ENCODE results near the gene ARL6IP5.

Gene ARL6IP5, protein sequence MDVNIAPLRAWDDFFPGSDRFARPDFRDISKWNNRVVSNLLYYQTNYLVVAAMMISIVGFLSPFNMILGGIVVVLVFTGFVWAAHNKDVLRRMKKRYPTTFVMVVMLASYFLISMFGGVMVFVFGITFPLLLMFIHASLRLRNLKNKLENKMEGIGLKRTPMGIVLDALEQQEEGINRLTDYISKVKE

DNA sequence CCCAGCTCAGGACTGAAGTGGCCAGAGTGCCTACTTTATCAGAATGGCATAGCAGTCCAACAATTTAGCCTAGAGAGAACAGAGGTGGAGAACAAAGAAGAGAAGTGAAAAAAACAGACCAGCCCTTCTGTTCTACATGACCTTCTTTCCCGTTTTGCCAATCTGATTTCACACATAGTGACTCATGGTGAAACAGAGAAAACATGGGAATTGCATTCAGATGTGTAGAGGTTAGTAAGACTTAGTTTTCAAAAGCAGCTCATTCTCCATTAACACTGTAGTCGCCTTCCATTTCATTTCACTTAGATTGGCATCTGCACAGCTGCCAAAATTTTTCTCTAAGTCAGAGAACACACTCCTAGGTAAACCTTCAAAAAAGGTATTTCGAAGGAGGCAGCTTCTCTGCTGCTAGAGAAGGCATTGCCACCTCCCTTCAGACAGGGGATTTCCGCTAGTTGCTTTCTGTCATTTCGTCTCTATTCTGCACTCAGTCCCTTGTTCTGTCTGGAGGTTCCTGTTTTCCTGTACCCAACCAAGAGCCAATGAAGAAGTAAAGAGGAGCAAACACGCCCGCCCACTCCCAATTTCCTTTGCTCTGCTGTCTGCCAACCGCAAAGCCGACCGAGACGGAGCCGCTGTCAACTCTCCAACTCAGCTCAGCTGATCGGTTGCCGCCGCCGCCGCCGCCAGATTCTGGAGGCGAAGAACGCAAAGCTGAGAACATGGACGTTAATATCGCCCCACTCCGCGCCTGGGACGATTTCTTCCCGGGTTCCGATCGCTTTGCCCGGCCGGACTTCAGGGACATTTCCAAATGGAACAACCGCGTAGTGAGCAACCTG is at the start of gene ARL6IP5:
Gene ARL6IP5, plus strand, starts transcription at position 612 of the 842 bp plus-strand sequence. Its CDS starts 111 bp downstream, at position 723.
- peak; percentile 84 for DNase-seq

DNA sequence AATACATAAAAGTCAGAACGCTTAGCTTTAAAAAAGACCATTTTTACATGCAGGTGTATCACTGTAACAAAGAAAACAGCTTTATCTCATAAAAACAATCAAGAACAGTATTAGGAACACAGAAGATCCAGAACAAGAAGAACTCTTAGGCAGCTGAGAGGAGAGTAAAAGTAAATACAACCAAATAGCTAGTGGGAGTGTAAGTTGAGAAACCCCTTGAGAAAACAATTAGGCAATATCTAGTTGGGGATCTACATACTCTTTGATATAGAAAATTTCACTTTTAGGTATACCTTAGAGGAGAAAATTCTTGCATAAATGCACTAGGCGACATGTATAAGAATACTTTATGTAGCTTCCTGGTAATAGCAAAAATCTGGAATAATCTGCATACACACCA is 40.1 kb upstream of the ARL6IP5 start:
- no peak for DNase-seq

DNA sequence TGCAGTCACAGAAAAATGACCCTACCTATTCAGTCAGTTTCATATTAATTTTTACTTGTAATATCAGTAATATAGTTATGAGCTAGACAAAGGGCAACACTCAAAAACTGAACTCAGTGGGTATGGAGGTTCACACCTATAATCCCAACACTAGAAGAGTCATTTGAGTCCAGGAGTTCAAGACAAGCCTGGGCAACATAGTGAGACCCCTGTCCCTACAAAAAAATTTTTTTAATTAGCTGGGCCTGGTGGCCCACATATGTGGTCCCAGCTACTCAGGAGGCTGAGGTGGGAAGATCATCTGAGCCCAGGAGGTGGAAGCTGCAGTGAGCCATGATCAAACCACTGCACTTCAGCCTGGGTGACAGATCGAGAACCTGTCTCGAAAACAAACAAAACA is 35.7 kb upstream of the ARL6IP5 start:
- no peak for DNase-seq

DNA sequence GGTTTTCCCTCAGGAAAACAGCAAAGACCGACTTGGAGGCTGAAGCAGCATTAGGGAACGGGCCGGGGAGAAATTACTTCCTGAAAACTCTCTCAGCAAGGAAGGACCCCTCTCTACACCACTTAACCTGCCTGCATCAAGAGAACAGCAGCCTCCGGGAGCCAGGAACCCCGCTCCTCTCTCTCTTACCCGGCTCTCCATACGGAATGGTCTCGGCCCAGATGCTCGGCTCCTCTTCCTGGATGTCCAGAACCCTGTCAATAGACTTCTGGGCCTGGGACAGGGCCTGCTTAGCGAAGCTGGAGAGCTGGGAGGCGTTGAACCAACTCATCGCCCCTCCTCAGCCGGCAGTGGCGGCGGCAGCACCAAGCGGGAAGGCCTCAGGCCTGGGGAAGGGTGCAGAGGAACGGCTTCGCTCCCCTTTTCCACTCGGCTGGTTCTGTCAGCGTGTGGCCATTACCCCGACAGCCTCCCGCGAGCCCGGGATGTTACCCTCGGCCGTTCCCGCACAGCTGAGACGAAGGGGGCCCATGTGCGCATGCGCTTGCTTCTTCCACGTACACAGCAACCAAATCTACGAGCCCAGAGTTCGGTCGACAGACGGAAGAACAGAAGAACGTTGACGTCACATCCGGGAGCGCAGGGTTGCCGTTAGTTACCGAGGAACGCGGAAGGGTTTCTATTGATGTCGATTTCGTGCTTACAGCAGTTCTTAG is 32.8 kb upstream of the ARL6IP5 start, which contains the start of gene TMF1:
Gene TMF1, minus strand, starts transcription at position 578 of the 716 bp plus-strand sequence. Its CDS starts 247 bp downstream, at position 331.
- DNase-seq = no peak

DNA sequence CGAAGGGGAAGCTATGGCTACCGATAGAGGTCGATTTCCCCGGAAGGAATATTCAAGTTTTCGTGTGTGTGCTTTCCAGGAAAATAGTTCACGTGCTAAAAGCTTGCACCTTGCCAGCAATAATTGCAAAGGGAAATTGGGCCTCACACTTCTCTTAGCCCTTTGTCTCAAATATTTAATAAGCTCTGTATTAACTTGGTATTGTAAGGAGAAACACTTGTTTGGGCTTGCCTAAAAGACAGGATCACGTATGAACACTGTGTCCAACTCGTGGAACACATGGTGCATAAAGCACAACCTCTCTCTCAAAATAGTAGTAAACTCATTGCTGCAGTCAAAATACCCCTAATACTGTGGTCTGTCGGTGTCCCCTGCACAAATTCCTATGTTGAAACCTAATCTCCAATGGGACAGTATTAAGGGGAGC is 32.3 kb upstream of the ARL6IP5 start:
- DNase-seq = no peak

DNA sequence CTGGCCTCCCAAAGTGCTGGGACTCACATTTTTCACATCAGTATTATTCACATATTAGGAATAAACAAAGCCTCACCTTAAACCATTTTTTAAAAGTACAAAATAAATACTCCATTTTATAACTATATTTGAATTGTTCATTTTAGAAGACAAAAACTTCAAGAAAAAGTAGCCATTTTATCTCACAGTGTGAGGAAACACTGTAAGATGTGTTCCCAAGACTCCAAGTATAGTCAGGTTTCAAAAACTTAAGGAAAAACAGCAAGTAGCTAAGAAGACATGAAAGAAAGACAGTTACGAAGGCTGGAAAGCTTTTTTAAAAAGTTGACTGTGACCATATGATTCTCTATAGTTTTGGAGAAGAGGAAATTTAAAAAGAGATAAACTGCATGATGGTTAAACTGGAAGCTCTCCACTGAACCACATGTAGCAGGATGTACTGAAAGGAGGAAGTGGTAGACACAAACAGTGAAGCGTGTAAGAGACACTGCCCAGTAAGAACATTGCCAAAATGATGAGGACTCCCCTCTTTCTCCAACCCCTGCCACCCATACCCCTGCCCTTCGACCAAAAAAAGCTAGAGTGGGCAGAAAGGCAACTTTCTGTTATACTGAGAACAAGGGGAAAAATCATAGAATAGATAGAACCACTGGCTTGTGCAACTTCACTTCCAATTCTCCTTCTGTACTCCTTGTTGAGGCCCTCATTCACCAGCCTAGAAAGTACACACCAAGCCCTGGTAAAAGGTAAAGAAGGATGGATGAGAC is 26.4 kb upstream of the ARL6IP5 start:
- DNase-seq = no peak

DNA sequence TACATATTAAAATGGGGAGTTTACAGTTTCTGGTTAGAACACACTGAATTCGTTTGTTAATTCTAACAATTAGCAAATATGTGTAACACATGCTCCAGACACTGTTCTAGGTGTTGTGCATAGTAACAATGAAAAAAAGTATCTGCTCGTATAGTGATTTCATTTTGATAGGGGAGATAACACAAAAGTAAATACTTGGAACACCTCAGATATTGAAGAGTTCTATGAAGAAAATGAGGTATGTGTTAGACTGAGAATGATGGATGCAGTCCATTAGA is 25.9 kb upstream of the ARL6IP5 start:
- no peak for DNase-seq

DNA sequence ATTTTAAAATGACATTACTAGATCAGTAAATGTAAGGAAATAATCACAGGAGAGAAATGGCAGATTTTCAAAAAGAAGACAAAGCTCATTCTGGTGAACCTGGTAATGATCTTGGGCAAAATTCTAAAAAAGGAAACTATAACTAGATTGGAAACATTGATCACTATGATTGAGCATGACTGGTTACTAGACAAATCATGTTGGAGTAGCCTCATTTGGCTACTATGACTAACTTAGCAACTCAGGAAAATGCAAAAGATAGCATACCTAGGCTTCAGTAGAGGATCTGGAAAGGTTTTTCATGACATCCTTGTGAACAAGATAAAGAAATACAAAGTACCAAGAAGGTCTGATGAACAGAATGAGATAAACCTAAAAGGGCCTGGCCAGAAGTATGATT is 25.0 kb upstream of the ARL6IP5 start:
- DNase-seq = no peak

DNA sequence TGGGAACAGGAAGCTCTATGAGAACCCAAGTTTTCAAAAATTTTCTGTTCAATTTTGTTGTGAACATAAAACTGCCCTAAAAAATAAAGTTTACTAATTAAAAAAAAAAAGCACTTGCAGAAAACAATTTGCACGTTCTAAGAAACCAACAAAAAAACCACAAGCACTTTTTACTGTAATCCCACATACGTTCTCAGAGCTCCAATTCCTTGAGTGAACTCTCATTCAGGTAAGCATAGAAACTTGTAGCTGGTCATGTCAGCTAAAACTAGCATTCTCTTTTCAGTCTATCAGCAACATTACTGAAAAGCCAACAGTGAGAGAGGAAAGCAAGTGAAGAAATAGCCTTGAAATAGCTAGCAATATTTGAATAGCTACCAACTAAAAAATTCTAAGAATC is 21.1 kb upstream of the ARL6IP5 start:
- DNase-seq = no peak

DNA sequence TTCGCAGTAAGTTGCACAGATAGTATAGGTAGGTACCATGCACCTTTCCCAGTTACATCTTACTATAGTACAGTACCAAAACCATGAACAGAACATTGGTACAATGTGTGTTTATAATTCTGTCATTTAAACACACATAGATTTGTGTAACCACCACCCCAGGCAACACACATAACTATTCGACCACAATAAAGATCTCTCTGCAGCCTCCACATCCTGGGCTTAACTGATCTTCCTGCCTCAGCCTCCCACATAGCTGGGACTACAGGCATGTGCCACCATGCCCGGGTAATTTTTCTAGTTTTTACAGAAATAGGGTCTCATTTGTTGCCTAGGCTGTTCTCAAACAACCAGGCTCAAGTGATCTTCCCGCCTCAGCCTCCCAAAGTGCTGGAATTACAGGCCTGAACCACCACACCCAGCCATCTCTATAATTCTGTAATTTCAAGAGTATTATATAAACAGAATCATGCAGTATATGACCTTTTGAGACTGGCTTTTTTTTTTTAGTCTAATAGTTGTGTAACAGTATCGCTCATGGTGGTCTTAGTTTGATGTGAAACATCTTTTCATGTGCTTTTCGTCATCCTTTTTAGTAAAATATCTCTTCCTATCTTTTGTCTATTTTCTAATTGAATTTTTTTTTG is 19.3 kb upstream of the ARL6IP5 start:
- no peak for DNase-seq

DNA sequence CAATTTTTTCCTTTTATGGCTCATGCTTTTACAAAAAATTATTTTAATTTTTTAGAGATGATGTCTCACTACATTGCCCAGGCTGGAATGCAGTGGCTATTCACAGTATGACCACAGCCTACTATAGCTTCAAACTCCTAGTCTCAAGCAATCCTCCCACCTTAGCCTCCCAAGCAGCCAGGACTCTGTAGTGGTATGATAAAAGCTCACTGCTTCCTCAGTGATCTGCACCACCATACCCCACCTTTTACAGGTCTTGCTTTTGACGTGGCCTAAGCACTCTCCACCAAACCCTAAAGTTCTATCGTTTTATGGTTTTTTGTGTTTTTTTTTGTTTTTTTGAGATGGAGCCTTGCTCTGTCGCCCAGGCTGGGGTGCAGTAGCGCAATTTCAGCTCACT is 18.6 kb upstream of the ARL6IP5 start:
- no peak for DNase-seq

DNA sequence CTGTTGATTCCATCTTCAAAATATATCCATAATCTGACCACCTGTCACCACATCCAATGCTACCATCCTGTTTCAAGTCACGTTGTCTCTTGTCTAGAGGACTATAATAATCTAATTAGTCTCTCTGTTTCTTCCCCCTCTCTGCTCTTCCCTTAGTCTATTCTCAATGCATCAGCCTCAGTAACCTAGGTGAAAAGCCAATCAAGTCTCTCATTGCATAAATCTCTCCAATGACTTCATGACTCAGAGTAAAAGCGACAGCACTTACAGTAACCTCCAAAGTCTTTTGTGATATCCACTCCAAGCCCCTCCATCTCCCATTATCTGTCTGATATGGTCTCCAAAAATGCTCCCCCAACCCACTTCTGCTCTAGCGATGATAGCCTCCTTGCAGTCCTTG is 11.8 kb upstream of the ARL6IP5 start:
- DNase-seq = no peak

DNA sequence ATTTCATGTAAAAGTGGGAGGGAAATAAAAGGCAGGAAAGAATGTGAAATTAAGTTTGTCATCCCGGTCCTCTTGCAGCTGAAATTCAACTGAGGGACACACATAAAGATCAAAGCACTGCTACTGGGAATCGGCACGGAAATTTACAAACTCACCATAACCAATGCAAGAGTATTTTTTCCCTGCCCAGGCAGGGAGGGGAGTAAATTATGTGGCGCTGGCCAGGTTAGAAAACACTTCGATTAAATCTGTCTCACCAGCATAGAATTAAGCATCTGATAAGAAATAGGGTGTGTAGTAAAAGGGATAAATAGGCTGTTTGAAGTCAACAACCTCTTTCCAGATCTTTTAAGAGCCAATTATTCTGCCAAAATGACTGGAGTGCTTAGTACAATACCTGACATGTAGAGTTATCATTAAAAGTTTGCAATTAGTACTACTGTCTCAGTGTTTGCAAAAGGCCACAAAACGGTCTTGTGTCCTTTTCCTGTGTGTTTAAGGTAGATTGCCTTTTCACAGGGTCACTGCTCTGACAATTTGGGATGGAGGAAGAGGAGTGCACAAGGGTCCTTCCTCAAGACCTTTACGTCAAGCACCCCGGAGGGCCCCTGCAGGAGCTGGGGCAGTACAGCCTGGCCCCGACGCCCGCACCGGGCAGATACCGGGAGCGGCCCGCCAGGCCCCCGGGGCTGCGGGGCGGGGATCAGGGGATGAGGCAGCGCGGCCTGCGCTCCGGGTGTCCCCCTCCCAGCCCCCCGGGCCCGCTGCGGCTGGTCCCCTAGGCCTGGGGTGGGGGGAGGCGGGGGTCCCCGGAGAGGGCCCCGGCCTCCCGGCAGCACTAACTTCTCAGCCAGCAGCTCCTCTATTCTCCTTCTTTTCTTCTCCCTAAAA is 5.2 kb upstream of the ARL6IP5 start:
- no peak for DNase-seq

DNA sequence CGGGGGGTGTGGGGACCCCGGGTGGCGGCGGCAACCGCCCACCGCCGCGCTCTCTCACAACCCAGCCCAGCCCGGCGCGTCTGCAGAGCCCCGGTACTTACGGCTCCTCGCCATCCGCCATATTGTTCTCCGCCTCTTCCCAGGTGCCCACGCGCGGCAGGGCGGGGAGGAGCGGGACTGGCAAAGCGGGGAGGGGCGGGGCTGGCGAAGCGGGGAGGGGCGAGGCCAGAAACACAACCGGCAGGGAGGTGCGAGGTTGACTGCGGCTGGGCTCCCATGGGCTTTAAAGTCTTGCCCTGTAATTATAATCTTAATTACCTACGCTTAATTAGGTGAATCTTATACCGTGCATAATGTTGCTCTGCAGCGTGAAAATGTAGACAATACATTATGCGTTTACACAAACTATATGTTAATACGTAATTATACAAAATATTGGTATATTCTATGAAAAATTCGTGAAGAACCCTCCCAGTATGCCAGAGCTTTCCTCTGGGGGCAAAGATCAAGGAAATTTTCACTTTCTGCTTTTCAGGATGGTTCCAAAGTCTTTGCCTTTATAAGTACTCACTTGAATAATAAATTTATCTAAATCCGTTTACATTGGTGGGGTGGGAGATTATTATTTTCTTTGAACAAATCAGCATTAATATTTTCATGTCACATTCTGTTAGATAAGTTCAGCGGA is 4.4 kb upstream of the ARL6IP5 start, which contains the start of gene UBA3:
Gene UBA3, minus strand, starts transcription at position 133 of the 688 bp plus-strand sequence. Its CDS starts 12 bp downstream, at position 121.
- DNase-seq = peak; percentile 73

DNA sequence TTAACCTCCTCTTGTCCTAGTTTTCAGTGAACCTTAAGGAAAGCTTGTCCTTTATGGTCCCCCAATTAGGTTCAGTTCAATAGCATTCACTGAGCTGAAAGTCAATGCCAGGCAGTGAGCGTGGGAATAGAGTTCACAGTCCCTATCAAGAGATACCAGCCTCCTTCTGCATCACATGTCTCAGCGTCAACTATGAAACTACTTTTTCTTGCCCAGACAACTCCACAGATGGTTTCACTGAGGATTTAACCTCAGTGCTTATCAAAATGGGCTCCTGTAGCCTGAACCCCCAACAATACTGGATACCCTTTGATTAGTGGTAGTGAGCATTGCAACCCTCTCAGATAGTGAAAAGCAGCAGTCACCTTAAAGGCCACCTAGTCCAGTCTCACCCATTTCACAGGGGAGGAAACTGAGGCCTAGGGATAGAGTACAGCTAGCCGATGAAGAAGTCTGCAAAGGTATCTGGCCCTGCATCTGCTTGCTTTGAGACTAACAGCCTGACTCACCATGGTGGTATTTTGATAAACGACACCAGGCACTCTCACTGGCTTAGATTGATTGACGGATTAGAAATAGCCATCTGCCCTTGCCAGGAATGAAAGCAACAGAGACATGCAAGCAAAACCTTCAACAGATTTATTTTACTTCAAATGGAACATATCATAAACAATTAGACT is 3.0 kb upstream of the ARL6IP5 start:
- DNase-seq = no peak

DNA sequence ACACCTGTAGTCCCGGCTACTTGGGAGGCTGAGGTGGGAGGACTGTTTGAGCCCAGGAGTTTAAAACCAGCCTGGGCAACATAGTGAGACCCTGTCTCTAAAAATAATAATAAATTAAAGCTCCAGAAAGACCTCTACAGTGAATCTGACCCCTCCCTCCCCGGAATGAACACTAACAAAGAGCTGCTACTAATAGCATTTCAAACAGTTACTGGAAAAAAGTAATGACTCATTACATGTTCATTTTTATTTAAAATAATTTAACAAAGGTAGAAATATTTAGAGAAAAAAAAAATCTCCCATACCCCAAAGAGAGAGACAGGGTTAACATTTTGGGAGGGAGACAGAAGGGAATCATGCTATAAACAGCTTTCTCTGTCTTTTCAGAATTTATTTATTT is 2.4 kb upstream of the ARL6IP5 start:
- DNase-seq = no peak

DNA sequence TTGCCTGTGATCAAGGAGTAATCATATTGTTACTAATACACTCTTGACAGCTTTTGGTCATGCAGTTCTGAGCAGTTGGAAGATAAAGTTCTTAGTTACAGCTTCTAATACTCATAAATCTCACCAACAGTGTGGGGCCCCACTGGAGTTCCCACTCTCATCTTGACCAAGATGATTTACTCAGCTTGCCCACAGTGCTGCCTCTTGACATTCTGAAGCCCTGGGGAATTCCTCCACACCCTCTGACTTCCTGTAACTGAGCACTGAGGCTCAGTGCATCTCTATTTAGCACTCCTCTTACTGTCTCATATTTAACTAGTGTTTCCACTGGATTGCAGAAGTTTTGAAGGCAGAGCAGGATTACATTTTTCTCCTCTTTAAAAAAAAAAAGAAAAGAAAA is 1.9 kb upstream of the ARL6IP5 start:
- no peak for DNase-seq

DNA sequence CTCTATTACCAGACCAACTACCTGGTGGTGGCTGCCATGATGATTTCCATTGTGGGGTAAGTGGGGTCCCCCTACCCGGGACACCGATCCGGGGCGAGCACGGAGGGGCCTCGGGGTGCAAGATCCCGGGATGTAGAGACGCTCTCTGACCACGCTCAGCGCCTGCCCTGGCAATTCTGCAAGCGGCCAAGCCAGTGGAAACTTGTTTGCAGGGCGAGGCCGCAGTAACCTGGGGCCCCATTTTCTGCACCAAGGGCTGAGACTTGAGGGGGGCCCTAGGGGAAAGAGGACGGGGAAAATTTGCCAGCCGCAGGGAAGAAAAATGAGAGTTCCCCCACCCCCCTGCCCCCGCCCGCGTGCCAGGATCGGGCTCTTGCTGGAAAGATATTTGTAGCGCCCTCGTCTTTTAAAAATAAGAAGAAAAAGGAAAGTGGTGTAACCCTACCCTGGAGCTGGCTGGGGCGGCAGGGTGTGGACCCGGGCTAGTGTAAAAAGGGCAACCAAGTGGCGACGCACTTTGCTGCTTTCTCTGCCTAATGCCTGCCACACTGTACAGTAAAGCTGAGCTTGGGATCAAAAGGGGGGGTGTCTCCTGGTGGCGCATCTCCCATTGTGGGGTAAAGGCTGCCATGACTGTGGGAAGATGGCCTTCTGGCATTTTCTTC is 563 bp downstream of the ARL6IP5 start:
- DNase-seq = peak; percentile 1

Data from NCI-H1105 treated with DMSO at 0.1 percent for 48 hours (cell line).